HG02981 (cell line): ENCODE results near the gene SIGLEC7.

Experiments
- ATAC-seq: cut with Tn5 transposase; IDR thresholded peaks from one replicate; pipeline ENCODE4 v1.9.1; 2021; ENCODE audit warnings: mild to moderate bottlenecking, moderate library complexity; ENCODE audit not compliant: unreplicated experiment

The SIGLEC7 gene

DNA sequence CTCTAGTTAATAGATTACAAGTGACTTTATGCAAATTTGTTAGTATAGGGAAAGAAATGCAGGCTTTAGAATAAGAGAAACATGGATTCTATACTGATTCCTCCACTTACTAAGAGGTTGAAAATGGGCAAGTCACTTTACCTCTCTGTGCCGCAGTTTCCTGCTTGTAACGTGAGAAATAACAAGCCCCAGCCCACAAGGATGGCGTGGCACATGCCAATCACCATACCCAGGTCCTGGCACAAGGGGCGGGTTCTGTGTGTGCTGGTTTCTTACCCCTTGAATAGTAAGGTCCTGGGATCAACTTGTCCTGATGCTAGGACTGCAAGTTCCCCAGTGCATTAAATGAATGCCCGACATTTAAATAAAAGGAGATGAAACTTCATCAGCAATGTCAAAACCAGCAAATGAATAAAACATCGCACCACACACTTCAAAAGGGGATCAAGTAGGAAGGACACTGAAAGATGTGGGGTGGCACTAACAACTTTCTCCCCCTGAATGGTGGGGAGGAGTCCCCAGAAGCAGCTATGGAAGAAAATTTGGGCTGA is 25.3 kb upstream of the SIGLEC7 start:
- no peak for ATAC-seq

DNA sequence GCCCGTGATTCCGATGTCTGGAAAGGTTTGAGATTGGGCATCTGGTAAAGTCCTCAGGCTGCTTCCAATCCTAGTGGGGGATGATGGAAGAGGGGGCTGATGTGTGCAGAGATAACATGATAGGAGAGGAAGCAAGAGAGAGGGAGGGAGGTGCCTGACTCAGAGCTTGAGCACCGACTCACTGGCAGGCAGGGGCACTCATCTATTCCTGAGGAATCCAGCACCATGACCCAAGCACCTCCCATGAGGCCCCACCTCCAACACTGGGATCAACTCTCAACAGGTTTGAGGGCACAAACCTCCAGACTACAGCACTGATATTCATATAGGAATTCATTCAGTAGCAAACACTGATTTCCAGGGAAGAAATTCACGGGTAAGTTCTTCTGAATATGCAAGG is 23.0 kb upstream of the SIGLEC7 start:
- no peak for ATAC-seq

DNA sequence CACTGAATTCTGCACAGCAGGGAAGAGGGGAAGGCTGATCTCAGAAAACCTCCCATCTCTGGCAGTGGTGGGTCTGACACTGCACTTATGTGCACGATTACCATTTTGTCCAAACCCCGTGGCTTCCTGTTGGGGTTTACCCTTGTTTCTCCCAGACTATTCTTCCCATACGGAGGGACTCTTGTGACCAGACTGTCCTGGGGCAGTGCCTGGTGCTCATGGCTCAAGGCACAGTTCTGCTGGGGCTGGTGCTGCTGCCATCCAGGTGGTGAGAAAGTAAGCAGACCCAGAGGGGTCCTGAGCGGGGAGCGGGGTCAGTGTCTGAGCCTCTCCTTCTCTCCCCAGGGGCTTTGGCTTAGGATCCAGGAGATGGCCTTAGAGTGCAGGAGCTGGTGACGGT is 22.5 kb upstream of the SIGLEC7 start:
- ATAC-seq: no peak

DNA sequence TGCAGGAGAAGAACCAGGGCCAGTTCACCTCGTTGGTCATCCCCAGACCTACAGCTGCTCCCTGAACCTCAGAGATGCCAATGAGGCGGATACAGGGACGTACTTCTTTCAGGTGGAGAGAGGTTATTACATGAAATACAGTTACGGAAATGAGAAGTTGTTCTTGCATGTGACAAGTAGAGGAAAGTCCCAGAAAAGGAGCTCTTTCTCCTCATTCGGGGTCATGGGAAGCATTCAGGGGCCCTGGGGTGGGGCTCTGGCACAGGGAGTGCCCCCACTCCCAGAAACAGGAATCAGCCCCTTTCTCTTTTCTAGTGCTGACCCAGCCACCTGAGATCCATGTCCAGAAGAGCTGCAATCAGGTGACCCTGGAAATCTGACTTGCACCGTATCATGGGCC is 21.9 kb upstream of the SIGLEC7 start:
- ATAC-seq: no peak

DNA sequence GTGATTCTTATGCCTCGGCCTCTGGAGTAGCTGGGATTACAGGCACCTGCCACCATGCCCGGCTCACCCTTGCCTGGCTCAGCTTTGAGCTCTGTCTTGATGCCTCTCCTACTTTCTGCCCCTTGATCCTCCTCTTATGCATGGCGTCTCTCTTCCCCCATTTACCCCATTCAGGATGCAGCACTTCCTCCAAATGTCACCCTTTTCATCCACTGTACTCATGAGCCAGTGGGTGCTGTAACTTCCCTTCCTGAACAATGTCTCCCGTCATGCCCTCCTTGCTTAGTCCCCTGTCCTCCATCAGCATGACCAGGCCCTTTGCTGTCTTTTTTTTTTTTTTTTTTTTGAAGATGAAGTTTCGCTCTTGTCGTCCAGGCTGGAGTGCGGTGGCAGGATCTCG is 20.8 kb upstream of the SIGLEC7 start:
- ATAC-seq: no peak

DNA sequence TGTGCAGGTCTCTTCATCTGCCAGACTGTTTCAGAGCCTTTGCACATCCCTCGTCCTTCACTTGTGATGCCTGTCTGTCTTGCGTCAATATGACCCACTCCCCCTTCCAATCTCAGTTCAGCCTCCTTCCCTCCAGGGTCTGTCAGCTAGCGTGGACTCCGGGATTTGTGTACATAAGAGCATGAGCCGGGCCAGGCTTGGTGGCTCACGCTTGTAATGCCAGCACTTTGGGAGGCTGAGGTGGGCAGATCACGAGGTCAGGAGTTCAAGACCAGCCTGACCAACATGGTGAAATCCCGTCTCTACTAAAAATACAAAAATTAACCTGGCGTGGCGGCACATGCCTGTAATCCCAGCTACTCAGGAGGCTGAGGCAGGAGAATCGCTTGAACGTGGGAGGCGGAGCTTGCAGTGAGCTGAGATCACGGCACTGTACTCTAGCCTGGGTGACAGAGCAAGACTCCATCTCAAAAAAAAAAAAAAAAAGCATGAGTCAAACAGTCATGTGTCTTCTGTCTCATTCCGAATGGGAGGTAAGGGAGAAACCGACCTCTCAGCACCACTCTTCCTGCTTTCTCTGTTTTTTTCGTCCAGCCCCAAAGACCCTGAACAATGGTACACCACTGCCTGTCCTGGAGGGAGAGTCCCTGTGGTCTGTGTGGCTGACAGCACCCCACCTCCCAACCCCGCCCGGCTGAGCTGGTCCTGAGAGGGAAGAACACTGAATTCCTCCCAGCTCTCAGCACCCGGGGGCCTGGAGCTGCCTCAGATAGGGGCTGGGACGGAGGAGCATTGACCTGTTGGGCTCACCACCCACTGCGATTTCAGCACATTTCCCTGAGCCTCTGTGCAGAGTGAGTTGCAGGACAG is 19.8 kb upstream of the SIGLEC7 start:
- ATAC-seq: no peak

DNA sequence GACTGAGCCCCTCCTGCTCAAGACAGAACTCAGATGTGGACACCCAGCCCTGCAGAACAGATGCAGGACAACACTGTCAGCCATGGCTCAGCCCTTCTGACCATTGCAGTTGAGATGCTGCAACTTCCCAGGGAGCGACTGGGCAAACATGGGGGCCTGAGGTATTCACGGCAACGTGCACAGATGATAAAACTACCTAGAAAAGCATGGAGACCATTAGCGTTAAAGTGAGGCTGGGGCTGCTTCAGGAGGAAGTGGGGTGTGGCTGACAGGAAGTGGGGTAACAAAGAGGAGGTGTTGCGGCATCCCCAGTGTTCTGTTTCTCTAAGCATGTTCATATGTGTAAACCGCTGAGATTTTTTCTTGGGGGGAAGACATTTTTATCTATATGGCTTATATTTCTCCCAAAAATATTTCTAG is 18.7 kb upstream of the SIGLEC7 start:
- ATAC-seq: no peak

DNA sequence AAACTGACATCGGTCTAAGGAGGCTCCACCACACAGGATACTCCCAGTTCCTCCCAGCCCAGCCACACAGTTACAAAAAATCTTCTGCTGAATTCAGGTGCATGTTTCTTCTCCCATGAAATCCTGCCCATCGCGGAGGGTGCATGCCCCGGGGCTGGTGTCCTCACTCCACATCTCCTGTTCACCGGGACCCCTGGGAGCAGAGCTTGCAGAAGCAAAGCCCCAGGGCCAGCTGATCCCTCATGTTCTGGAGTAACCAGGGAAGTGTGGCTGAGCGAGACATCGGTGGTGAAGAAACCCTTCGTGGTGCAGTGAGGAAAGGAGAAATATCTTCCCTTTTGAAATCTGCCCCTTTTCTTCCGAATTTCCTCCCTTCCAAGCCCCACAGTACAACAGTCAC is 18.3 kb upstream of the SIGLEC7 start:
- ATAC-seq: no peak

DNA sequence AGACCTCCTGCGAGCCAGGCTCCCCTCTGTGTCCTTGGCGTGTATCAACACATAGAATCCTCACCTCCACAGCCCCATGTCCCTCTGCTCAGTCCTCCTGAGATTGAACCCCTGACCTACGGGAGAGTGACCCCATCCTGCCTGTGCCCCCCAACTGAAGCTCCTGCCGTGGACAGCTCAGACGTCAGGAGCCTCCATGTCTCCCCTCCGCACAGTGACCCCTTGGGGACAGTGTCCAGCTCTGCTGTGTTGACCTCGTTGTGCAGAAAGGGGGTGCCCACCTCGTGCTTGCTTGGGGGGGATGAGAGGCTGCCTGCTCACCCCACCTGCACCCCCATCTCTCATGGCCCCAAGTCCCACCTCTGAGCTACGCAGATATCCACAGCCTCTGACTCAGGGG is 17.9 kb upstream of the SIGLEC7 start:
- no peak for ATAC-seq

DNA sequence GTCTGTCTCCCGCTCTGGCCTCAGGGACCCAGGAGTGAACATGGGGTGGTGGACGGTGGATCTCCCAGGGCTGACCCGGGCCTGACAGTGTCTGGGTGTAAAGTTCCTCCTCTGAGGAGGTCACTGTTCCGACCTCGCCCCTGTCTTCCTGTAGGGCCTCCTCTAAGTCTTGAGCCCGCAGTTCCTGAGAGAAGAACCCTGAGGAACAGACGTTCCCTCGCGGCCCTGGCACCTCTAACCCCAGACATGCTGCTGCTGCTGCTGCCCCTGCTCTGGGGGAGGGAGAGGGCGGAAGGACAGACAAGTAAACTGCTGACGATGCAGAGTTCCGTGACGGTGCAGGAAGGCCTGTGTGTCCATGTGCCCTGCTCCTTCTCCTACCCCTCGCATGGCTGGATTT is 17.4 kb upstream of the SIGLEC7 start, which contains the start of gene SIGLEC9:
Gene SIGLEC9 (plus strand): TSS at position 178 of the 400 bp plus-strand sequence. CDS start 69 bp downstream, at position 247.
- ATAC-seq: no peak

DNA sequence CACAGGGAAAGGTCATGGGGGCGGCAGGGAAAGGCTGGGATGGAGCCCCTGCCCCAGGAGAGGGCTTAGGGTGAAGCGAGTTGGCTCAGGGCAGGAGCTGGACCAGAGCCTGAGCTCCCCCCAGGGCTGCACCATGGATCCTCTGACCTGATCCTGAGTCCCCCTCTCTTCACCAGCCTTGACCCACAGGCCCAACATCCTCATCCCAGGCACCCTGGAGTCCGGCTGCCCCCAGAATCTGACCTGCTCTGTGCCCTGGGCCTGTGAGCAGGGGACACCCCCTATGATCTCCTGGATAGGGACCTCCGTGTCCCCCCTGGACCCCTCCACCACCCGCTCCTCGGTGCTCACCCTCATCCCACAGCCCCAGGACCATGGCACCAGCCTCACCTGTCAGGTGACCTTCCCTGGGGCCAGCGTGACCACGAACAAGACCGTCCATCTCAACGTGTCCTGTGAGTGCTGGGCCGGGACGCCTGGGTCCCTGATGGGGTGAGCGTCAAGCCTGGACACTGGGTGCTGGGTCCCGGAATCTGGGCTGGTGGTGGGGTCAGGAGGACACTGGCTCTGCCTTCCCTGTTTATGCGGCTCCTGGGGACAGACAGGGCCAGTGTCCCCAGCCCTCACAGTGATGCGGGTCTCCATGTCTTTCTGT is 16.6 kb upstream of the SIGLEC7 start:
- ATAC-seq: no peak

DNA sequence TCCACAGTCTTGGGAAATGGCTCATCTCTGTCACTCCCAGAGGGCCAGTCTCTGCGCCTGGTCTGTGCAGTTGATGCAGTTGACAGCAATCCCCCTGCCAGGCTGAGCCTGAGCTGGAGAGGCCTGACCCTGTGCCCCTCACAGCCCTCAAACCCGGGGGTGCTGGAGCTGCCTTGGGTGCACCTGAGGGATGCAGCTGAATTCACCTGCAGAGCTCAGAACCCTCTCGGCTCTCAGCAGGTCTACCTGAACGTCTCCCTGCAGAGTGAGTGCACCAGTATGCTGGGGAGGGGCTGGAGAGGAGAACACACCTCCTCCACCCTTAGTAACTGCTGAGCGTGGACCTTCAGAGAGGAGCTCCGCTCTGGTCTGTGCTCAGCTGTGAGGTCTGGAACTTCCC is 15.1 kb upstream of the SIGLEC7 start:
- no peak for ATAC-seq

DNA sequence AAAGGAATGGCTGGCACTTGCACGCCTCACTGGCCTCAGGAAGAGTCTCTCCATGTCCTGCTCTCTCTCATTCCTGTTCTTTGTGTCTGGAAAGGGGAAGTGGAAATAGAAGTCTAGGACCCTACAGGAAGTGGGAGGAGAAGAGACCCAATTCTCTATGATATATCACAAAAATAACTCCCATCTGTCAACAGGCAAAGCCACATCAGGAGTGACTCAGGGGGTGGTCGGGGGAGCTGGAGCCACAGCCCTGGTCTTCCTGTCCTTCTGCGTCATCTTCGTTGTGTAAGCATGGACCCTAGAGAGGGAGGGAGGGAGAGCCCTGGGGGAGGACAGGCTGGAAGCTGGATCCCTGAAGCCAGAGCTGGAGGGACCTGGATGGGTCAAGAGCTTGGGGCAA is 14.3 kb upstream of the SIGLEC7 start:
- ATAC-seq: no peak

DNA sequence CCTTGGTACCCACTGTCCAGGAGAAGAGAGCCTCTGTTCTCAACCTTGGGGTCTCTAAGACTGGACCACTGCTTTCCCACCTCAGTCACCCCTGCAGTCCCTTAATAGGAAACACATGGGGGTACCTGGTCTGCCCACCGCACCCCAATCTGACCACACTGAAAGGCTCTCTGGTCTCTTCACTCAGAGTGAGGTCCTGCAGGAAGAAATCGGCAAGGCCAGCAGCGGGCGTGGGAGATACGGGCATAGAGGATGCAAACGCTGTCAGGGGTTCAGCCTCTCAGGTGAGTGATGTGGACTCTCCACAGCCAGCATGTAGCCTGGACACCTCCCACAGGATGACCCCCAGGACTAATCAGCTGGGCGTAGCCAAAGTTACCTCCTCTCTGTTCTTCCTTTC is 13.9 kb upstream of the SIGLEC7 start:
- ATAC-seq: no peak

DNA sequence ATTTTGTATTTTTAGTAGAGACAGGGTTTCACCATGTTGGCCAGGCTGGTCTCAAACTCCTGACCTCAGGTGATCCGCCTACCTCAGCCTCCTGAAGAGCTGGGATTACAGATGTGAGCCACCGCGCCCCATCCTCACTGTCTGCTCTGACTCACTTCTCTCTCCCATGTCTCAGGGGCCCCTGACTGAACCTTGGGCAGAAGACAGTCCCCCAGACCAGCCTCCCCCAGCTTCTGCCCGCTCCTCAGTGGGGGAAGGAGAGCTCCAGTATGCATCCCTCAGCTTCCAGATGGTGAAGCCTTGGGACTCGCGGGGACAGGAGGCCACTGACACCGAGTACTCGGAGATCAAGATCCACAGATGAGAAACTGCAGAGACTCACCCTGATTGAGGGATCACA is 12.4 kb upstream of the SIGLEC7 start:
- ATAC-seq: no peak

DNA sequence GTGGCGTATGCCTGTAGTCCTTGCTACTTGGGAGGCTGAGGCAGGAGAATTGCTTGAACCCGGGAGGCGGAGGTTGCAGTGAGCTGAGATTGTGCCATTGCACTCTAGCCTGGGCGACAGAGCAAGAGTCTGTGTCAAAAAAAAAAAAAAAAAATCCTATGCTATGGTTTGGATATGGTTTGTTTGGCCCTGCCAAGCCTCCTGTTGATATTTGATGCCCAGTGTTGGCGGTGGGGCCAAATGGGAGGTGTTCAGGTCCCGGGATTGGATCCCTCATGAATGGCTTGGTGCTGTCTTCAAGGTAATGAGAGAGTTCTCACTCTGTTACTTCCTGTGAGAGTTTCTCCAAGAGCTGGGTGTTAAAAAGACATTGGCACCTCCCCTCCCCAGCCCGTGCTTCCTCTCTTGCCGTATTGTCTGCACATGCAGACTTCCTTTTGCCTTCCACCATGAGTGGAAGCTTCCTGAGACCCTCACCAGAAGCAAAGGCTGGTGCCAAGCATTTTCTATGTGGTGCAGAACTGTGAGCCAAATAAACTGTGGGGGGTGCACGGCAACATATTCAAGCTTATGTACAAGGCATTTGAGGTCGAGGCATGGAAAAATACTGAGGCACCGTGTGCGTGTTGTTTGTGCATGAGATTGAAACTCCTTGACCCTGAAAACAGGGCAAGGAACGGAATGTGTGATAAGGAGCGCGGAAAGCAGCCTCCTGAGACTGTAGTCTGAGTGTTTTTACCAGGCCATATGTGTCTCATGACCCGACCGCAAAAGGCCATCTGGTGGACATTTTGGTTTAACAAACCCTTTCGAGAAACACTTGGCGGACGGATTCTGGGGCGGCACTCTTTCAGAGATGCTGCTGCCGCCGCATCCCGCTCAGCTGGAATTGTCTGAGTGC is 10.1 kb upstream of the SIGLEC7 start:
- ATAC-seq: no peak

DNA sequence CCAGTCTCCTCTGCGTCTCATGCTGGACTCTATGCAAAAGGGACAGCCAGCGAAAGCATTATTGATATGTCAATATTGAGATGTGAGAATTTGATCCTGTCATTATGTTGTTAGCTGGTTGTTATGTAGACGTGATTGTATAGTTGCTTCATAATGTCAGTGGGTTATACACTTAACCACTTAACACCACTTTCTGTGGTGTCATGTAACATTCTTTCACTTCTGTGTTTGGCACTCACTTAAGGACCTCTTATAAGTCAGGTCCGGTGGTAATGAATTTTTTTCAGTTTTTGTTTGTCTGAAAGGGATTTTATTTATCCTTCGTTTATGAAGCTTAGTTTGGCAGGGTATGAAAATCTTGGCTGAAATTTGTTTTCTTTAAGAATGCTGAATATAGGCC is 7.1 kb upstream of the SIGLEC7 start:
- no peak for ATAC-seq

DNA sequence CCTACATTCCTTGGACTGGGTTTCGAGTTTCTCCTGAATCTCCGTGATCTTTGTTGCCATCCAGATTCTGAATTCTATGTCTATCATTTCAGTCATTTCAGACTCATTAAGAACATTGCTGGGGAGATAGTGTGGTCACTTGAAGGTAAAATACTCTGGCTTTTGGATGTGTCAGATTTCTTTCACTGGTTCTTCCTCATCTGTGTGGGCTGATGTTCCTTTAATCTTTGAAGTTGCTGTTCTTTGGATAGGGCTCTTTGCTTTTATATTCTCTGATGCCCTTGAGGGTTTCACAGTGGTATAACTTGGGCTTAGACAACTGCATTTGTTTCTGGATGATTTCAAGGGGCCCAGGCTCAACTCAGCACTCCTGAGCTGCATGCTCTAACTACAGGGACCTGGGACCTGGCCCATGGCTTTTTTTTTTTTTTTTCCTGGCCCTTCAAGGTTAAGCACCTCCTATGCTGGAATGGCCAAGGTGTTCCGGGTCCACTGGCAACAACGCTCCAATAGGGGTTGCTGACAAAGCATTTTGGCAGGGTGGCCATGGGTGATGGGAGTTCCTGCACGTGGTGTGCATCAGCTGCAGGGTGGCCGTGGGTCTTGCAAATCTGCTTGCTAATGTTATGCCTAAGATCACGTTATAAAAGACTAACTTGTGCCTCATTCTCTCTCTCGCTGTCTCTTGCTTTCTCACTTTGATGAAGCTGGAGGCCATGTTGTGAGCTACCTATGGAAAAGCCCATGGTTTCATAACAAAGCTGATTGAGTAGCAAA is 5.9 kb upstream of the SIGLEC7 start:
- ATAC-seq: no peak

DNA sequence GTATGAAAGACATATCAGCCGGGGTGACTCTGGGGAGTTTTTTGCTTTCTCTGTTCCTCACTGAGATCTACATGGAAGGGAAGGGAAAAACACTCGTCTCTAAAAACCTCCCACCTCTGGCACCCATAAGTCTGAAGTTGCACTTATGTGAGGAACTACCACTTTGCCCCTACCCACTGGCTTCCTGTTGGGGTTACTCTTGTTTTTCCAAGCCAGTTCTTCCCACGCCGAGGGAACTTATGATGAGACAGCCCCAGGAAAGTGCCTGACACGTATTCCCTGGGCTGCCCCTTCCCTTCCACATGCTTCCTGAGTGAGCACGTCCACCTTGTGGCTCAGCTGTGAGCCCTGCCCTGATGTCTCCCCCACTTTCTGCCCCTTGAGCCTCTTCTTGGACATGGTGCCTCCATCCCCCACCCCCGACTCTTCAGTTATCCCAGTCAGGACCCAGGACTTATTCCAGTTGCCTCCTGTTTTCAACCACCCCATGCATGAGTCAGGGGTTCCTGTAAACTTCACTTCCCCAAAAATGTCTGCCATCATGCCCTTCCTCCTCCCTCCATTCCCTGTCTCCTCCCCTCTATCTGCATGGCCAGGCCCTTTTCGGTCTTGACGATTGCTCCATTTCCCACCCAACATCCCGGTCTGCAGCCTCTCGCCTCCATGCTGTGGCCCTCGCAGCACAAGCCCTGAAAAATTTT is 5.1 kb upstream of the SIGLEC7 start:
- ATAC-seq: no peak
